GM10266 (cell line): Measurements from ENCODE around the gene CBFA2T2.
"Not testable (repeated sequence)": the region's sequence is repeated elsewhere in the genome, so short reads cannot be mapped to it uniquely, and the experiment has no call there.

Experiments used
- DNase-seq: peaks from one replicate; pipeline ENCODE4 v3.0.0; 2012; ENCODE audit errors: extremely low spot score
- TF ChIP-seq, protein P1 (sequence below): IDR thresholded peaks from 2 replicates; pipeline ENCODE4 v1.5.1; 2012; ENCODE audit warnings: mild to moderate bottlenecking, low read depth; ENCODE audit not compliant: control insufficient read depth, insufficient read depth; ENCODE audit errors: missing control alignments

Gene CBFA2T2

DNA sequence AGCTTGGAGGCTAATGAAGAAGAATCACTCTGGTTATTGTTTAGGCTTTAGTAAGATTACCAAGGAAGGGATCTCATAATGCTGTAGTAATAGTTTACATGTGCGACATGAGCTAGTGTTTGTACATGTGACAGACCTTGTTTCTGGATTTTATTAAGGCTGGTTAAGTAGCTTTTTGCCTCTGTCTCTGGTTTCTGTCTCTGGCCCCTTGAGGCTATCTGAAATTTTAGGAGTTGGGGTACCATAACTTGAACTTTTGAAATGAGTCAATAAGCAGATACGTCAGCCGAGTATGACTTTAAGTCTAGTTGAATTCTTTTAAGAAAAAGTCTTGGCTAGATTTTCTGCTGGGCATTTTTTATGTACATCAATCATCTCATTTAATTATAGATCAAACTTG is 9.5 kb downstream of the CBFA2T2 start:
- DNase-seq: peak; percentile 24
- TF ChIP-seq, protein P1, sequence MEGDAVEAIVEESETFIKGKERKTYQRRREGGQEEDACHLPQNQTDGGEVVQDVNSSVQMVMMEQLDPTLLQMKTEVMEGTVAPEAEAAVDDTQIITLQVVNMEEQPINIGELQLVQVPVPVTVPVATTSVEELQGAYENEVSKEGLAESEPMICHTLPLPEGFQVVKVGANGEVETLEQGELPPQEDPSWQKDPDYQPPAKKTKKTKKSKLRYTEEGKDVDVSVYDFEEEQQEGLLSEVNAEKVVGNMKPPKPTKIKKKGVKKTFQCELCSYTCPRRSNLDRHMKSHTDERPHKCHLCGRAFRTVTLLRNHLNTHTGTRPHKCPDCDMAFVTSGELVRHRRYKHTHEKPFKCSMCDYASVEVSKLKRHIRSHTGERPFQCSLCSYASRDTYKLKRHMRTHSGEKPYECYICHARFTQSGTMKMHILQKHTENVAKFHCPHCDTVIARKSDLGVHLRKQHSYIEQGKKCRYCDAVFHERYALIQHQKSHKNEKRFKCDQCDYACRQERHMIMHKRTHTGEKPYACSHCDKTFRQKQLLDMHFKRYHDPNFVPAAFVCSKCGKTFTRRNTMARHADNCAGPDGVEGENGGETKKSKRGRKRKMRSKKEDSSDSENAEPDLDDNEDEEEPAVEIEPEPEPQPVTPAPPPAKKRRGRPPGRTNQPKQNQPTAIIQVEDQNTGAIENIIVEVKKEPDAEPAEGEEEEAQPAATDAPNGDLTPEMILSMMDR: no peak

DNA sequence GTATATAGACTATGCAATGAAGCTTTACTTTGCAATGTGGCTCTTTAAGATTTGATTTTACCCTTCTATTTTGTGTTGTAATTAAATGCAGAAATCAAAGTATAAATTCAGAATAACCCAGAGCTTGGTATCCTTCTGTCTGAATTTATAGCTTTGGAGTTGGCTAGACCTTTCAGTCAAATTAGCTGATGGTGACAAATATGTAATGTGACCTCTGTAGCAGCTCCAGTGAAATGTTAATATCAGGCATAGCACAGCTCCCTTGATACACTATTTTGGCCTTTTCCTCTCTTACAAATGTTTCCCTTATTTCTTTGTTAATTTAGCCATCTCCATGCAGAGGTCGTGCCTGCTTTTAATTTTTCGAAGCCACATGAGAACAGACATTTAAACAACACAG is 11.1 kb downstream of the CBFA2T2 start:
- TF ChIP-seq, protein P1: no peak

DNA sequence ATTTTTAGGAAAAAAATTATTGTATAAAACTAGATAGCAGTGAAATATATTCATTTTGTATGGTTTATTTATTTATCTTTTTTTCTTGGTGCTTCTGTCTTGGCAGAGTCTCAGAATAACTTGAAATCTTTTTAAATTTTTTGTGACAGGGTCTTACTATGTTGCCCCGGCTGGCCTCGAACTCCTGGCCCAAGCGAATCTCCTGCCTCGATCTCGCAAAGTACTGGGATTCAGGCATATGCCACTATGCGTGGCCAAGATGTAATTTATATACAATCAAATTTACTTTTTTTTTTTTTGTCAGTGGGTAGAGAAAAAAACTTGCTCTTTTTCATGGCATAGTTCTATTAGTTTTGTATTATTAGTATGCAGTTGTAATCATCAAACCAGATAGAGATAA is 13.7 kb downstream of the CBFA2T2 start:
- TF ChIP-seq, protein P1: no peak
- DNase-seq: no peak

More for the DNA sequence above, 11.1 kb downstream of the CBFA2T2 start:
- no peak for DNase-seq

DNA sequence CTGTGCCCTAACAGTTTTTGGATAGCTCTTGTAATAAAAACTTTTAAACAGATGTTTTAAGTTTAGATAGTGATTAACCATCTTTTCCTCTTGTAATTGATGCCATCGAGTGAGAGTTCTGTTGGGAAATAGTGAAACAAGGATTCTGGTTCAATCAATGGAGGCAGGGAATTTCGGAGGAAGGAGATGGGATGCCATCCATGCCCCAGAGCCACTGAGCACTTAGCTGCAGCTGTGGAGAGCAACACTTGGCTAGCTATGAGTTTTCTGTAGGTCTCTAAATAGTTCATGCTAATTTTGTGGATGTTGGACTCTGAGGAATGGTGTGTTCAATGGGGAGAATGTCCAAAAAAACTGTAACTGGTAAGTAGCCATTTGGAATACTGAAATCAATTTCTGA is 16.7 kb downstream of the CBFA2T2 start:
- TF ChIP-seq, protein P1: no peak
- DNase-seq: no peak

DNA sequence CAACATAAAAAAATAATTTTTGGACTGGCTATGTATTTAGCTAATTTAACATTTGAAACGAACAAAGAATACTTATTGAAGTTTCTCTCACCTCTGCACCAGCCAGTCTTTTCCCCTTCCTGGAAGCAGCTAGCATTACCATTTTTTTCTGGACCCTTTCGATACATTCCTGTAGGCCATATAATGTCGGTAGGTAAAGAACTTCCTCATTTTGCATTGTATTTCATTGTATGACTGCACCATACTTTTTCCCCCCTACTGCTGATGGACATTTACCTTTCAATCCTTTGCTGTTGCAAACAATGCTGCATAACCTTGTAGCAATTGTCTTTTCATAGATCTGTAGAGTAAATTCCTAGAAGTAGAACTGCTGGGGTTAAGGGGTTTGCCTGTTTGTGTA is 17.6 kb downstream of the CBFA2T2 start:
- TF ChIP-seq, protein P1: no peak
- no peak for DNase-seq

DNA sequence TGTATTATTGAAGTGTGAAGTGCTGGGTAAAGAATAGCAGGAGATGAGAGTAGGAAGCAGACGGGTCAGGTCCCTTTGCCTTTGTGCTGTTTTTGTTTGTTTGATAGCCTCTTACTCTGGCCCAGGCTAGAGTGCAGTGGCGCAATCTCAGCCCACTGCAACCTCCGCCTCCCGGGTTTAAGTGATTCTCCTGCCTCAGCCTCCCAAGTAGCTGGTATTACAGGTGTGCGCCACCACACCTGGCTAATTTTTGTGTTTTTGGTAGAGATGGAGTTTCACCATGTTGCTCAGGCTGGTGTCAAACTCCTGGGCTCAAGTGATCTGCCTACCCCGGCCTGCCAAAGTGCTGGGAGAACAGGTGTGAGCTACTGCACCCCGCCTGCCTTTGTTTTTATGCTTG is 18.1 kb downstream of the CBFA2T2 start:
- not testable (repeated sequence) for DNase-seq

DNA sequence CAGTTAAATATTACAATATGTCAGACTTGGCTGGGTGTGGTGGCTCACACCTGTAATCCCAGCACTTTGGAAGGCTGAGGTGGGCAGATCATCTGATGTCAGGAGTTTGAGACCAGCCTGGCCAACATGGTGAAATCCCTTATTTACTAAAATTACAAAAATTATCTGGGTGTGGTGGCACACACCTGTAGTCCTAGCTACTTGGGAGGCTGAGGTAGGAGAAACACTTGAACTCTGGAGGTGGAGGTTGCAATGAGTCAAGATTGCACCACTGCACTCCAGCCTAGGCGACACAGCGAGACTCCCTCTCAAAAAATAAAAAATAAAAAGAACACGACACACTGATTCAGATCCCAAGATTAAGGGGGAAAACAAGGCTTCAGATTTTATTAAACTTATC is 19.2 kb downstream of the CBFA2T2 start:
- DNase-seq: not testable (repeated sequence)

DNA sequence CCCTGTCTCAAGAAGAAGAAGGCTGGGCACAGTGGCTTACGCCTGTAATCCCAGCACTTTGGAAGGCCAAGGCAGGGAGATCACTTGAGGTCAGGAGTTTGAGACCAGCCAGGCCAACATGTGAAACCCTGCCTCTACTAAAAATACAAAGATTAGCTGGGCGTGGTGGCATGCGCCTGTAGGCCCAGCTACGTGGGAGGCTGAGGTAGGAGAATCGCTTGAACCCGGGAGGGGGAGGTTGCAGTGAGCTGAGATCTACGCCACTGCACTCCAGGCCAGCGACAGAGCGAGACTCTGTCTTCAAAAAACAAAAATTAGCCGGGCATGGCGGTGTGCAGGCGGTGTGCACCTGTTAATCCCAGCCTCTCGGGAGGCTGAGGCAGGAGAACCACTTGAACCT is 22.0 kb downstream of the CBFA2T2 start:
- DNase-seq: not testable (repeated sequence)

DNA sequence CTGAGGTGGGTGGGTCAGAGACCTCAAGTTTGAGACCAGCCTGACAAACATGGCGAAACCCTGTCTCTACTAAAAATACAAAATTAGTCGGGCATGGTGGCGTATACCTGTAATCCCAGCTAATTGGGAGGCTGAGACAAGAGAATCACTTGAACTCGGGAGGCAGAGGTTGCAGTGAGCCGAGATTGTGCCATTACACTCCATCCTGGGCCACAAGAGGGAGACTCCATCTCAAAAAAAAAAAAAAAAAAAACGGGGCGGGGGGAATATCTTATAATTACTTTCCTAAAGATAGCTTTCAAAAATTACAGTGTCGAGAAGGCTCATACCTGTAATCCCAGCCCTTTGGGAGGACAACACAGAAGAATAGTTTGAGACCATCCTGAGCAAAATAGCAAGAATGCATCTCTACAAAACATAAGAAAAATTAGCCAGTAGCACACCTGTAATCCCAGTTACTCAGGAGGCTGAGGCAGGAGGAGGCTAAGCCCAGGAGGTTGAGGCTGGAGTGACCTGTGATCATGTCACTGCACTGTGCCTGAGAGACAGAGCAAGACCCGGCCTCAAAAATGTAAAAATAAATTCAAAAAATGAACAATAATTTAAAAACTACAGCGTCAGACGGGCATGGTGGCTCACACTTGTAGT is 25.8 kb downstream of the CBFA2T2 start:
- TF ChIP-seq, protein P1: no peak
- DNase-seq: no peak
